K562 (cell line): Measurements from ENCODE around the gene RASSF1. TPM values are rescaled to one million over a fixed set of nuclear protein-coding genes. Genes with fewer than 3 reads are reported as not detected.
"Not testable (repeated sequence)": the region's sequence is repeated elsewhere in the genome, so short reads cannot be mapped to it uniquely, and the experiment has no call there.

Experiments
- ATAC-seq: fragments of 200-7000 bp; cut with Tn5 transposase; 3 replicates; pipeline ENCODE4 v1.9.1; 2020; ENCODE audit warnings: moderate library complexity
- BruUV-seq: library from RNA; stranded (reverse); fragments of 400-500 nt; replicated peaks from 2 replicates; lab custom pipeline; 2021; lab: Mats Ljungman, UMichigan
- CTCF ChIA-PET: fragments of 300-600 bp; formaldehyde crosslinking; extraction: SDS; loops from one replicate; lab custom pipeline; 2021; ENCODE audit warnings: low intra/inter-chr PET ratio; lab: Yijun Ruan, JAX
- POLR2A ChIA-PET: fragments of 300-600, 350-650 bp; sonication (Branson Sonifier 250); formaldehyde crosslinking; extraction: SDS; loops from one replicate; lab custom pipeline; 2021; ENCODE audit warnings: antibody characterized with exemption, inconsistent platforms; lab: Yijun Ruan, JAX
- DNase-seq, 4 experiments: peaks; one replicate each; pipeline versions ENCODE4 v3.0.0 to v3.0.0-alpha.2; 2011 to 2018; ENCODE audit warnings: low spot score in 3 of 4, mixed read lengths in 3 of 4; ENCODE audit errors: extremely low read depth in 1 of 4
- FAIRE-seq: peaks from 2 replicates; lab custom pipeline; 2011; peaks lifted over from hg19 to GRCh38; lab: Jason Lieb, UNC
- H2AFZ ChIP-seq: 2 replicates; pipeline ENCODE4 v1.6.0; 2011; ENCODE audit warnings: low read depth, low read length, control low read depth, inconsistent platforms
- H3K27ac ChIP-seq: fragments of 200-600 bp; 3 replicates; pipeline ENCODE4 v1.8.0; 2011; ENCODE audit warnings: low read depth, mild to moderate bottlenecking, control low read depth, inconsistent platforms, low read length, moderate library complexity, mixed read lengths; ENCODE audit errors: extremely low read depth
- H3K27me3 ChIP-seq, 2 experiments: fragments of 300-600 bp in 1 of 2; 2 replicates in 1 of 2; 3 replicates in 1 of 2; pipeline versions ENCODE4 v1.6.0 to v1.8.0; 2011; ENCODE audit warnings: inconsistent platforms in 2 of 2, low read length in 2 of 2, mild to moderate bottlenecking in 1 of 2, mixed read lengths in 1 of 2, moderate library complexity in 1 of 2; ENCODE audit not compliant: control insufficient read depth in 2 of 2, insufficient read depth in 2 of 2
- H3K36me3 ChIP-seq: fragments of 300-600 bp; 3 replicates; pipeline ENCODE4 v1.8.0; 2011; ENCODE audit warnings: mild to moderate bottlenecking, low read length, inconsistent platforms; ENCODE audit not compliant: control insufficient read depth, insufficient read depth
- H3K4me1 ChIP-seq, 2 experiments: fragments of 200-600 bp in 1 of 2; replicated peaks in 1 of 2; 2 replicates in 1 of 2; 3 replicates in 1 of 2; pipeline versions ENCODE4 v1.5.1 to v1.8.0; 2011; ENCODE audit warnings: inconsistent platforms in 2 of 2, low read length in 2 of 2, mild to moderate bottlenecking in 1 of 2, mixed read lengths in 1 of 2, moderate library complexity in 1 of 2; ENCODE audit not compliant: control insufficient read depth in 2 of 2, insufficient read depth in 2 of 2
- H3K4me2 ChIP-seq: 2 replicates; pipeline ENCODE4 v1.6.1; 2011; ENCODE audit warnings: low read length, control low read depth, inconsistent platforms, mixed read lengths; ENCODE audit not compliant: insufficient read depth
- H3K4me3 ChIP-seq: fragments of 200-600 bp; sonication (generic), shearing (Covaris generic); 2 replicates; pipeline ENCODE4 v1.5.1; 2016; ENCODE audit warnings: control low read depth, inconsistent platforms
- H3K79me2 ChIP-seq: fragments of 200-600 bp; 3 replicates; pipeline ENCODE4 v1.8.0; 2011; ENCODE audit warnings: low read length, inconsistent platforms; ENCODE audit not compliant: control insufficient read depth, insufficient read depth
- H3K9ac ChIP-seq, 2 experiments: 2 replicates each; pipeline versions ENCODE4 v1.6.0 to v1.6.1; 2011; ENCODE audit warnings: low read depth in 2 of 2, low read length in 2 of 2, control low read depth in 1 of 2, inconsistent platforms in 1 of 2, mild to moderate bottlenecking in 1 of 2, mixed read lengths in 1 of 2; ENCODE audit not compliant: insufficient read depth in 1 of 2
- H3K9me1 ChIP-seq: one replicate; pipeline ENCODE4 v1.6.0; 2011; ENCODE audit warnings: inconsistent platforms, mild to moderate bottlenecking, low read length, moderate library complexity; ENCODE audit not compliant: control insufficient read depth, insufficient read depth
- H3K9me3 ChIP-seq: replicated peaks from 2 replicates; pipeline ENCODE4 v1.5.1; 2011; ENCODE audit warnings: low read depth, low read length, inconsistent platforms; ENCODE audit not compliant: control insufficient read depth, insufficient read depth
- H4K20me1 ChIP-seq: replicated peaks from 2 replicates; pipeline ENCODE4 v1.6.1; 2011; ENCODE audit warnings: low read length, inconsistent platforms, mixed read lengths; ENCODE audit not compliant: control insufficient read depth, insufficient read depth
- COPS2 ChIP-seq: fragments of 450-650 bp; conservative IDR thresholded peaks from 2 replicates; pipeline ENCODE4 v1.6.1; 2016; ENCODE audit warnings: mild to moderate bottlenecking, moderate library complexity
- CSDE1 ChIP-seq, 2 experiments: fragments of 450-650 bp; IDR thresholded peaks; 2 replicates each; pipeline ENCODE4 v1.6.1; 2016; ENCODE audit warnings: mild to moderate bottlenecking in 1 of 2
- NONO ChIP-seq, 2 experiments: fragments of 200-400 bp in 1 of 2; fragments of 450-650 bp in 1 of 2; formaldehyde crosslinking in 1 of 2; IDR thresholded peaks; 2 replicates each; pipeline ENCODE4 v1.6.1; 2017; ENCODE audit warnings: low read depth in 2 of 2, mild to moderate bottlenecking in 2 of 2, moderate library complexity in 2 of 2, low read length in 1 of 2
- ZKSCAN1 ChIP-seq: fragments of 150-350 bp; IDR thresholded peaks from 2 replicates; pipeline ENCODE4 v1.6.1; 2016; ENCODE audit warnings: low read depth, low read length
- whole genome bisulfite sequencing: fragments of 100-300 bp; shearing (Covaris generic); methylation state at CpG from one replicate; pipeline ENCODE4 v1.1.6; 2016; ENCODE audit warnings: low coverage, mixed read lengths; ENCODE audit not compliant: insufficient coverage; ENCODE audit errors: missing lambda C conversion rate; 5-methylcytosine and 5-hydroxymethylcytosine counted together
- in situ Hi-C: fragments of 300-500 bp; cut with MboI; formaldehyde crosslinking; loops from 4 replicates; pipeline ENCODE4 v1.15.0; 2018; ENCODE audit warnings: inconsistent platforms, mixed read lengths
- intact Hi-C: fragments of 100-400 bp; cut with micrococcal nuclease; formaldehyde crosslinking; loops from 2 replicates; pipeline ENCODE4 v1.14.2; 2022
- polyA plus RNA-seq, 8 experiments: library from polyadenylated mRNA; depleted of rRNA in 4 of 8; stranded (reverse) in 5 of 8; unstranded in 3 of 8; fragments of >200 nt; fragmentation: Nextera tagmentation in 2 of 8; fragmentation: Illumina TruSeq in 1 of 8; extraction: Ambion mirVana in 2 of 8; extraction: Trizol in 1 of 8; gene quantifications; 2 replicates each; pipeline versions ENCODE4 v1.2.1 to v1.2.3, GENCODE V29; 2011 to 2014; ENCODE audit warnings: inconsistent platforms in 1 of 8, missing spikeins in 1 of 8
- total RNA-seq, 7 experiments: library from RNA; depleted of rRNA in 6 of 7; stranded (reverse); fragments of >200 nt in 6 of 7; fragmentation: Illumina TruSeq in 2 of 7; extraction: Trizol in 2 of 7; gene quantifications; 2 replicates each; pipeline versions ENCODE4 v1.2.1 to v1.2.3, GENCODE V29; 2011 to 2021; ENCODE audit warnings: low replicate concordance in 1 of 7
- TF ChIP-seq, protein P1 (sequence below), 2 experiments: fragments of 450-650 bp; IDR thresholded peaks; 2 replicates each; pipeline ENCODE4 v1.6.1; 2018; ENCODE audit warnings: mild to moderate bottlenecking in 2 of 2, low read depth in 1 of 2; ENCODE audit not compliant: partially characterized antibody in 2 of 2

Gene RASSF1
- total and polyA plus RNA-seq, 9 of the 15 experiments (the other 6 are each of a cell fraction or from before 2014, with no cell fraction given) = 3.6 to 57.1 (median 24.6) TPM

GRCh38 chr3:50314342-50314741, 26.3 kb downstream of the RASSF1 start:
- FAIRE-seq = no peak
- WGBS = 70% methylated on average over 3 of the region's 3 CpGs
- DNase-seq = no peak

DNA sequence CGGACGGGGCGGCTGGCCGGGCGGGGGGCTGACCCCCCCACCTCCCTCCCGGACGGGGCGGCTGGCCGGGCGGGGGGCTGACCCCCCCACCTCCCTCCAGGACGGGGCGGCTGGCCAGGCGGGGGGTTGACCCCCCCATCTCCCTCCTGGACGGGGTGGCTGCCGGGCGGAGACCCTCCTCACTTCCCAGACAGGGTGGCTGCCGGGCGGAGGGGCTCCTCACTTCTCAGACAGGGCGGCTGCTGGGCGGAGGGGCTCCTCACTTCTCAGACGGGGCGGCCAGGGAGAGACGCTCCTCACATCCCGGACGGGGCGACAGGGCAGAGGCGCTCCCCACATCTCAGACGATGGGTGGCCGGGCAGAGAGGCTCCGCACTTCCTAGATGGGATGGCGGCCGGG, 28.6 kb downstream of the RASSF1 start:
- H3K27ac ChIP-seq, H3K27me3 ChIP-seq, H3K9me3 ChIP-seq, H4K20me1 ChIP-seq, ATAC-seq, H3K36me3 ChIP-seq, H3K4me3 ChIP-seq, H3K9ac ChIP-seq, CTCF ChIA-PET, H2AFZ ChIP-seq, in situ Hi-C loops, BruUV-seq, FAIRE-seq, POLR2A ChIA-PET, DNase-seq, intact Hi-C loops, H3K4me1 ChIP-seq, H3K4me2 ChIP-seq, H3K9me1 ChIP-seq, H3K79me2 ChIP-seq: not testable (repeated sequence)
- WGBS = 70% methylated on average over 2 of the region's 32 CpGs

More at GRCh38 chr3:50314342-50314741, 26.3 kb downstream of the RASSF1 start:
- no peak for TF ChIP-seq COPS2
- TF ChIP-seq CSDE1 (IDR thresholded peaks at IDR 0.05) = no peak
- TF ChIP-seq, protein P1, sequence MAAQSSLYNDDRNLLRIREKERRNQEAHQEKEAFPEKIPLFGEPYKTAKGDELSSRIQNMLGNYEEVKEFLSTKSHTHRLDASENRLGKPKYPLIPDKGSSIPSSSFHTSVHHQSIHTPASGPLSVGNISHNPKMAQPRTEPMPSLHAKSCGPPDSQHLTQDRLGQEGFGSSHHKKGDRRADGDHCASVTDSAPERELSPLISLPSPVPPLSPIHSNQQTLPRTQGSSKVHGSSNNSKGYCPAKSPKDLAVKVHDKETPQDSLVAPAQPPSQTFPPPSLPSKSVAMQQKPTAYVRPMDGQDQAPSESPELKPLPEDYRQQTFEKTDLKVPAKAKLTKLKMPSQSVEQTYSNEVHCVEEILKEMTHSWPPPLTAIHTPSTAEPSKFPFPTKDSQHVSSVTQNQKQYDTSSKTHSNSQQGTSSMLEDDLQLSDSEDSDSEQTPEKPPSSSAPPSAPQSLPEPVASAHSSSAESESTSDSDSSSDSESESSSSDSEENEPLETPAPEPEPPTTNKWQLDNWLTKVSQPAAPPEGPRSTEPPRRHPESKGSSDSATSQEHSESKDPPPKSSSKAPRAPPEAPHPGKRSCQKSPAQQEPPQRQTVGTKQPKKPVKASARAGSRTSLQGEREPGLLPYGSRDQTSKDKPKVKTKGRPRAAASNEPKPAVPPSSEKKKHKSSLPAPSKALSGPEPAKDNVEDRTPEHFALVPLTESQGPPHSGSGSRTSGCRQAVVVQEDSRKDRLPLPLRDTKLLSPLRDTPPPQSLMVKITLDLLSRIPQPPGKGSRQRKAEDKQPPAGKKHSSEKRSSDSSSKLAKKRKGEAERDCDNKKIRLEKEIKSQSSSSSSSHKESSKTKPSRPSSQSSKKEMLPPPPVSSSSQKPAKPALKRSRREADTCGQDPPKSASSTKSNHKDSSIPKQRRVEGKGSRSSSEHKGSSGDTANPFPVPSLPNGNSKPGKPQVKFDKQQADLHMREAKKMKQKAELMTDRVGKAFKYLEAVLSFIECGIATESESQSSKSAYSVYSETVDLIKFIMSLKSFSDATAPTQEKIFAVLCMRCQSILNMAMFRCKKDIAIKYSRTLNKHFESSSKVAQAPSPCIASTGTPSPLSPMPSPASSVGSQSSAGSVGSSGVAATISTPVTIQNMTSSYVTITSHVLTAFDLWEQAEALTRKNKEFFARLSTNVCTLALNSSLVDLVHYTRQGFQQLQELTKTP (IDR thresholded peaks at IDR 0.05; ENCODE audit: low read depth in 1 of 2, partially characterized antibody in 2 of 2) = no peak
- TF ChIP-seq ZKSCAN1 = no peak
- TF ChIP-seq NONO (IDR thresholded peaks at IDR 0.05; ENCODE audit: low read depth in 2 of 2, low read length in 1 of 2) = no peak
- TF ChIP-seq, all 486 proteins: peak for 0
- H3K9me1 ChIP-seq = no peaks in the 10 kb centered on the region
- ATAC-seq = no peak
- H3K9ac ChIP-seq = peak overlapping the region in 1 of 2 experiments; percentile 4; a peak in 1 of 4 replicates
- no peaks in the 10 kb centered on the region for H3K27me3 ChIP-seq
- intact Hi-C loops = no loop called here
- no peak overlapping the region for H2AFZ ChIP-seq
- CTCF ChIA-PET = no interaction called here
- H3K4me3 ChIP-seq = no peak overlapping the region
- H4K20me1 ChIP-seq = no peaks in the 10 kb centered on the region
- POLR2A ChIA-PET = interaction anchor here (0.6 to 1.4 kb wide), 3 partner anchors 13 to 23 kb away, joined by 3 to 6 read pairs (median 3); partner anchors contain the start of genes HYAL3 and NAA80
- peaks cover 18% of the 10 kb centered on the region; the same call in 2 of the 3 replicates for H3K36me3 ChIP-seq
- no peak overlapping the region for H3K27ac ChIP-seq
- BruUV-seq = no TSS peak
- peaks cover 6% of the 10 kb centered on the region; the same call in 2 of the 3 replicates for H3K79me2 ChIP-seq
- H3K9me3 ChIP-seq = no peaks in the 10 kb centered on the region
- in situ Hi-C loops = no loop called here
- peaks cover 13 to 31% of the 10 kb centered on the region in 2 experiments for H3K4me1 ChIP-seq
- H3K4me2 ChIP-seq = no peak overlapping the region
